Vagina (tissue), 2 donors: ENCODE measurements around the gene LYRM1.

Experiments
- POLR2A ChIP-seq, 2 donors: fragments of 450-650 bp; IDR thresholded peaks; one replicate each; pipeline ENCODE4 v1.6.1; 2017; ENCODE audit warnings: antibody characterized with exemption in 2 of 2, mild to moderate bottlenecking in 2 of 2, moderate library complexity in 2 of 2
- POLR2AphosphoS5 ChIP-seq, 2 donors: sonication (generic); formaldehyde crosslinking; IDR thresholded peaks; one replicate each; pipeline ENCODE4 v1.9.0; 2017; ENCODE audit warnings: antibody characterized with exemption in 2 of 2, mild to moderate bottlenecking in 2 of 2, low read depth in 1 of 2; ENCODE audit not compliant: insufficient read depth in 1 of 2
- TF ChIP-seq, protein P1 (sequence below), 3 experiments: fragments of 450-650 bp in 2 of 3; fragments of 200-600 bp in 1 of 3; sonication (generic) in 1 of 3; IDR thresholded peaks; one replicate each; pipeline ENCODE4 v1.5.1; 2017 to 2019; ENCODE audit warnings: antibody characterized with exemption in 3 of 3, mild to moderate bottlenecking in 2 of 3, moderate library complexity in 2 of 3

DNA sequence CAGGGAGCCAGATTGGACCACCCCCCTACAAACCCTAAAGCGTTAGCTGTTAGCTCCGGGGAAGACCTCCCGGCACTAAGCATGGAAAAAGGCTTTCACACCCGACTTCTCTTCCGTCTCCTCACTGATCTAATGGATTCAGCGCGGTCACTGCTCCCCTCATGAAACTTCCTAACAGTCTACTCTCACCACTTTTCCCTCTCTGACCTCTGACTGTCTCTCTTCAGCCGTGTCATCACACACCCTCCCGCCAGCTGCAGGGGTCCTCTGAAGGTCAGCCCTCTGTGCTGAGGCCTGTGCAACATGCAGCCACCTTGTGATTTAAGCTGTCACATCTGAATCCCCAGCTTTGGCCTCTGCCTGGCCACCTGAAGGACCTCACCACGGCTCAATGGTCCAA lies 15.7 kb downstream of the LYRM1 start:
- TF ChIP-seq, protein P1, sequence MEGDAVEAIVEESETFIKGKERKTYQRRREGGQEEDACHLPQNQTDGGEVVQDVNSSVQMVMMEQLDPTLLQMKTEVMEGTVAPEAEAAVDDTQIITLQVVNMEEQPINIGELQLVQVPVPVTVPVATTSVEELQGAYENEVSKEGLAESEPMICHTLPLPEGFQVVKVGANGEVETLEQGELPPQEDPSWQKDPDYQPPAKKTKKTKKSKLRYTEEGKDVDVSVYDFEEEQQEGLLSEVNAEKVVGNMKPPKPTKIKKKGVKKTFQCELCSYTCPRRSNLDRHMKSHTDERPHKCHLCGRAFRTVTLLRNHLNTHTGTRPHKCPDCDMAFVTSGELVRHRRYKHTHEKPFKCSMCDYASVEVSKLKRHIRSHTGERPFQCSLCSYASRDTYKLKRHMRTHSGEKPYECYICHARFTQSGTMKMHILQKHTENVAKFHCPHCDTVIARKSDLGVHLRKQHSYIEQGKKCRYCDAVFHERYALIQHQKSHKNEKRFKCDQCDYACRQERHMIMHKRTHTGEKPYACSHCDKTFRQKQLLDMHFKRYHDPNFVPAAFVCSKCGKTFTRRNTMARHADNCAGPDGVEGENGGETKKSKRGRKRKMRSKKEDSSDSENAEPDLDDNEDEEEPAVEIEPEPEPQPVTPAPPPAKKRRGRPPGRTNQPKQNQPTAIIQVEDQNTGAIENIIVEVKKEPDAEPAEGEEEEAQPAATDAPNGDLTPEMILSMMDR (IDR thresholded peaks at IDR 0.05), result no peak
- TF ChIP-seq POLR2AphosphoS5 (IDR thresholded peaks at IDR 0.05; ENCODE audit: insufficient read depth in 1 of 2, low read depth in 1 of 2) (no peak), POLR2A (IDR thresholded peaks at IDR 0.05) (no peak)
